Measurements from ENCODE around the gene FGD4. TPM values are rescaled to one million over a fixed set of nuclear protein-coding genes. Genes with fewer than 3 reads are reported as not detected.

Gene FGD4
- under 1 TPM; 0.08 to 0.15 TPM for total RNA-seq

GRCh38 chr12:32399370-32400113 is at the start of gene FGD4:
FGD4 (plus strand) TSS chr12:32399558.
- H3K9me3 Mint-ChIP-seq, result no peaks in the 10 kb centered on the region

GRCh38 chr12:32353540-32353939 is 45.8 kb upstream of the FGD4 start:
- Mint-ChIP-seq H3K4me3 (no peak overlapping the region), H3K4me1 (no peaks in the 10 kb centered on the region), H3K27ac (no peak overlapping the region), H3K9me3 (no peaks in the 10 kb centered on the region), H3K36me3 (ENCODE audit: low read depth) (no peaks in the 10 kb centered on the region), H3K27me3 (no peaks in the 10 kb centered on the region)
- CTCF ChIA-PET, result no interaction called here
- DNase-seq, result no peak
- POLR2A ChIA-PET, result no interaction called here

More at GRCh38 chr12:32399370-32400113, at the start of gene FGD4:
- H3K27me3 Mint-ChIP-seq, result peaks cover 36% of the 10 kb centered on the region
- ChIA-PET CTCF (interaction anchor here (0.9 to 2.2 kb wide), 2 partner anchors 357 to 746 kb away, joined by 4 read pairs; no protein-coding TSS in a partner anchor), POLR2A (no interaction called here)
- peaks cover 10% of the 10 kb centered on the region for H3K4me1 Mint-ChIP-seq
- H3K36me3 Mint-ChIP-seq (ENCODE audit: low read depth), result peaks cover 2% of the 10 kb centered on the region
- peak; percentile 70 for DNase-seq
- no peak within 1 kb of the TSS for H3K27ac Mint-ChIP-seq
- peak within 1 kb of the TSS; percentile 85 for H3K4me3 Mint-ChIP-seq

GRCh38 chr12:32357601-32358249 is 41.6 kb upstream of the FGD4 start:
- Mint-ChIP-seq H3K4me1 (no peaks in the 10 kb centered on the region), H3K27ac (no peak overlapping the region), H3K27me3 (no peaks in the 10 kb centered on the region), H3K36me3 (ENCODE audit: low read depth) (no peaks in the 10 kb centered on the region), H3K9me3 (no peaks in the 10 kb centered on the region), H3K4me3 (no peak overlapping the region)
- DNase-seq, result no peak
- ChIA-PET CTCF (no interaction called here), POLR2A (no interaction called here)

GRCh38 chr12:32360956-32361355 is 38.4 kb upstream of the FGD4 start:
- Mint-ChIP-seq H3K27me3 (no peaks in the 10 kb centered on the region), H3K4me1 (no peaks in the 10 kb centered on the region), H3K27ac (no peak overlapping the region), H3K4me3 (no peak overlapping the region), H3K36me3 (ENCODE audit: low read depth) (no peaks in the 10 kb centered on the region), H3K9me3 (no peaks in the 10 kb centered on the region)
- ChIA-PET POLR2A (no interaction called here), CTCF (no interaction called here)
- no peak for DNase-seq

- no peak overlapping the region for H3K4me3 Mint-ChIP-seq
- H3K27me3 Mint-ChIP-seq, result no peaks in the 10 kb centered on the region
- no peaks in the 10 kb centered on the region for H3K4me1 Mint-ChIP-seq
- H3K36me3 Mint-ChIP-seq (ENCODE audit: low read depth), result no peaks in the 10 kb centered on the region
- no peak for DNase-seq
- ChIA-PET POLR2A (no interaction called here), CTCF (no interaction called here)
- H3K27ac Mint-ChIP-seq, result no peak overlapping the region
- no peaks in the 10 kb centered on the region for H3K9me3 Mint-ChIP-seq
Observed at GRCh38 chr12:32362892-32363291, 36.5 kb upstream of the FGD4 start.

GRCh38 chr12:32365473-32366064 is 33.8 kb upstream of the FGD4 start:
- Mint-ChIP-seq H3K27ac (no peak overlapping the region), H3K4me3 (no peak overlapping the region), H3K4me1 (no peaks in the 10 kb centered on the region), H3K9me3 (no peaks in the 10 kb centered on the region), H3K36me3 (ENCODE audit: low read depth) (no peaks in the 10 kb centered on the region), H3K27me3 (no peaks in the 10 kb centered on the region)
- POLR2A ChIA-PET, result no interaction called here
- peak; percentile 45 for DNase-seq
- CTCF ChIA-PET, result interaction anchor here (0.5 to 4.7 kb wide), 5 partner anchors 10 to 712 kb away, joined by 3 to 21 read pairs (median 6); partner anchors contain the start of gene YARS2

DNA sequence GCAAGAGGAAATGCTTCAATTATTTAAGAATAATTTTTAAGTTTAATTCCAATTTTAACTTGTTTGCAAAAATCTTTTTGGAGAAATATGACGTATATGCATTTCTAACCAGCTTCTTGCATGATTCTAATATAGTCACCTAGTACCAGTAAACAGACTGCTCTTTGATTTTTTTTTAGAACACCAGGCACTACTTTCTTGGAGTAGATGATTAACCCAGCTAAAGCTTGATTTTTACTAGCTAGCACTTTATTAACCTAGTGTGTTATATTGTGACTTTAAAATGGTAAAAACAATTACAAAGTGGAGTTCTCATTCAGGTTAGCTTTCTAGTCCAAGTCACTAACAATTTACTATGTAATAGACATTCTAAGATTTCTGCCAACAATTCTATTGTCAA is 32.6 kb upstream of the FGD4 start:
- Mint-ChIP-seq H3K27me3 (no peaks in the 10 kb centered on the region), H3K27ac (no peak overlapping the region)
- CTCF ChIA-PET, result interaction anchor here (0.6 to 4.7 kb wide), 4 partner anchors 9 to 713 kb away, joined by 4 to 21 read pairs (median 8); partner anchors contain the start of gene YARS2

DNA sequence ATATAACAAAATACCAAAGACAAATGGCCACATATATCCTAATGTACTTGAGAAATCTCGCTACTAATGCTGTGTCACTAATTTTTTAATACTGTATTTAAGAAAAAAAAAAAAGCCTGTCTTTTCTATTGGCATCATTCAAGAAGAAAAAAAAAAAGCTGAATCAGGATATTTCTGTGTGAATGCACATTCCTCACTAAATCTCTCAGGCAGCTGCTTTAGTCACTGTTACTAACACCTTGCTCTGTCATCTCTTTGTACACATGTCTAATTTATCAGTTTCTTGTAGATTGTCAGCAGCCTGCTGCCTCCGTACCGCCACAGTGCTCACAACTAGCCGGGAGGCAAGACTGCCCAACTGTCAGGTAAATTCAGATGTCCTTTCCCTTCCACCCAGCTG is 32.0 kb upstream of the FGD4 start:
- POLR2A ChIA-PET, result no interaction called here
- H3K4me3 Mint-ChIP-seq, result no peak overlapping the region
- H3K27me3 Mint-ChIP-seq, result no peaks in the 10 kb centered on the region
- CTCF ChIA-PET, result interaction anchor here (2.2 to 4.7 kb wide), 2 partner anchors 388 to 714 kb away, joined by 10 to 21 read pairs; partner anchors contain the start of gene YARS2
- H3K36me3 Mint-ChIP-seq (ENCODE audit: low read depth), result no peaks in the 10 kb centered on the region
- no peaks in the 10 kb centered on the region for H3K4me1 Mint-ChIP-seq
- H3K9me3 Mint-ChIP-seq, result no peaks in the 10 kb centered on the region
- H3K27ac Mint-ChIP-seq, result no peak overlapping the region
- no peak for DNase-seq

More for the DNA sequence above, 32.6 kb upstream of the FGD4 start:
- Mint-ChIP-seq H3K4me3 (no peak overlapping the region), H3K9me3 (no peaks in the 10 kb centered on the region), H3K4me1 (no peaks in the 10 kb centered on the region), H3K36me3 (ENCODE audit: low read depth) (no peaks in the 10 kb centered on the region)
- no peak for DNase-seq
- POLR2A ChIA-PET, result no interaction called here

DNA sequence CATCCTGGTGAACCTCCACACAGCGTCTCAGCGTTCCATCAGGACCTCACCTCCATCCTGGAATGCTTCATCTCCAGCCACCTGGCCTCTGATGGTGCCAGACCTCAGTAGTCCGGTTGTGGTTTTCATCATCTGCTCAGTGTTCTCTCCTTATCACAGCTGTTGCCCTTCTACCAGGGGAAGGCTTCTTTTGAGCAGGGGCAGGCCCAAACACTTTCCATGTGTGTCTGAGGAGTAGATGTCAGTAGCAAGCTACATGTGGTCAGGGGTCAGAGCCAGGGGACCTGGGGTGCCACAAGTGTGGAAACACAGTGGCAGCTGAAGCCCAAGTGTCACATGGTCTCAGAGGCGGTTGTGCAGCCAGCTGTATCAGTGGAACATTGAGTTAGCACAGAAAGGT is 30.2 kb upstream of the FGD4 start:
- POLR2A ChIA-PET, result no interaction called here

DNA sequence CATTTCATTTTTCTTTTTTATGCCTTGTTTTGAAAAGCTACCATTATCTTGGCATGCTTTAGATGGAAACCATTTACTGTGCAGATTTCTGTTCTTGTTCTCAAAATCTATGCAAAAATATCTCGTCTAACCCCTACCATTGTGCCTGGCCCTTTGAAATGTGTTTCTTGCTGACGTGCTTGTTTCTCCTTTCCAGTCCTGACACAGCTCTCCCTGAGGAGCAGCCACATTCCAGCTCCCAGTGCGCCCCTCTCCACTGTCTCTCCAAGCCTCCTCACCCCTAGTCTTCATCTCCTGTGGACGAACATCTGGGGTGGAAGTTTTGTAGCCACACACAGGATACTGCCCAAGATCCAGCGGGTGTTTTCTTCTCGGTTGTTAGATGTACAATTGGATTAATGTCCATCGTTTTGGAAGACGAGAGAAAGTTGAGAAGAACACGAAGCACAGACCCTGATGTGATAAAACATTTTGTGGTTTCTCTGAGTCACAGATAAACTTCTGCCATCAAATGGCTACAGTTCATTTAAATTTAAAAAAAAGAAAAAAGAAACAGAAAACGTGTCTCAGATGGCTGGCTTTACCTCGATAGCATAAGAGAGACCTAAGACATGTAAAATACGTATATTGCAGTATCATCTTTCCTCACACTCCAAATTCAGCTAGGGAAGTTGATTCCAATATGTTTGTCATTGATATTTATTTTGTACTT is 21.9 kb upstream of the FGD4 start:
- Mint-ChIP-seq H3K27me3 (peaks cover 4% of the 10 kb centered on the region), H3K9me3 (no peaks in the 10 kb centered on the region), H3K27ac (no peak overlapping the region), H3K36me3 (ENCODE audit: low read depth) (no peaks in the 10 kb centered on the region), H3K4me1 (no peaks in the 10 kb centered on the region), H3K4me3 (no peak overlapping the region)
- POLR2A ChIA-PET, result no interaction called here
- CTCF ChIA-PET, result no interaction called here
- no peak for DNase-seq

More for the DNA sequence above, 30.2 kb upstream of the FGD4 start:
- CTCF ChIA-PET, result no interaction called here
- H3K36me3 Mint-ChIP-seq (ENCODE audit: low read depth), result no peaks in the 10 kb centered on the region
- no peaks in the 10 kb centered on the region for H3K4me1 Mint-ChIP-seq
- no peak overlapping the region for H3K27ac Mint-ChIP-seq
- no peaks in the 10 kb centered on the region for H3K27me3 Mint-ChIP-seq
- H3K9me3 Mint-ChIP-seq, result no peaks in the 10 kb centered on the region
- DNase-seq, result no peak
- H3K4me3 Mint-ChIP-seq, result no peak overlapping the region

- ChIA-PET CTCF (no interaction called here), POLR2A (no interaction called here)
- H3K27me3 Mint-ChIP-seq, result peaks cover 5% of the 10 kb centered on the region
- H3K36me3 Mint-ChIP-seq (ENCODE audit: low read depth), result no peaks in the 10 kb centered on the region
- DNase-seq, result no peak
- no peaks in the 10 kb centered on the region for H3K9me3 Mint-ChIP-seq
- H3K4me1 Mint-ChIP-seq, result no peaks in the 10 kb centered on the region
- H3K27ac Mint-ChIP-seq, result no peak overlapping the region
- no peak overlapping the region for H3K4me3 Mint-ChIP-seq
Observed at GRCh38 chr12:32379213-32379612, 20.1 kb upstream of the FGD4 start.

- Mint-ChIP-seq H3K27ac (no peak overlapping the region), H3K27me3 (peaks cover 5% of the 10 kb centered on the region)
- no peak for DNase-seq
Observed at GRCh38 chr12:32379667-32380066, 19.7 kb upstream of the FGD4 start.

GRCh38 chr12:32382226-32382625 is 17.1 kb upstream of the FGD4 start:
- H3K9me3 Mint-ChIP-seq, result no peaks in the 10 kb centered on the region
- peaks cover 5% of the 10 kb centered on the region for H3K27me3 Mint-ChIP-seq
- H3K36me3 Mint-ChIP-seq (ENCODE audit: low read depth), result no peaks in the 10 kb centered on the region
- no peak for DNase-seq
- H3K4me1 Mint-ChIP-seq, result no peaks in the 10 kb centered on the region
- POLR2A ChIA-PET, result no interaction called here
- no peak overlapping the region for H3K27ac Mint-ChIP-seq
- H3K4me3 Mint-ChIP-seq, result no peak overlapping the region
- CTCF ChIA-PET, result no interaction called here

More at GRCh38 chr12:32379667-32380066, 19.7 kb upstream of the FGD4 start:
- Mint-ChIP-seq H3K4me1 (no peaks in the 10 kb centered on the region), H3K4me3 (no peak overlapping the region), H3K9me3 (no peaks in the 10 kb centered on the region), H3K36me3 (ENCODE audit: low read depth) (no peaks in the 10 kb centered on the region)
- ChIA-PET CTCF (no interaction called here), POLR2A (no interaction called here)
